K562 (cell line): ENCODE measurements around the gene ZSCAN12. TPM values are rescaled to one million over a fixed set of nuclear protein-coding genes. Genes with fewer than 3 reads are reported as not detected.

Source experiments
- ATAC-seq: fragments of 200-7000 bp; cut with Tn5 transposase; 3 replicates; pipeline ENCODE4 v1.9.1; 2020; ENCODE audit warnings: moderate library complexity
- BruUV-seq: library from RNA; stranded (reverse); fragments of 400-500 nt; replicated peaks from 2 replicates; lab custom pipeline; 2021; lab: Mats Ljungman, UMichigan
- CTCF ChIA-PET: fragments of 300-600 bp; formaldehyde crosslinking; extraction: SDS; loops from one replicate; lab custom pipeline; 2021; ENCODE audit warnings: low intra/inter-chr PET ratio; lab: Yijun Ruan, JAX
- POLR2A ChIA-PET: fragments of 300-600, 350-650 bp; sonication (Branson Sonifier 250); formaldehyde crosslinking; extraction: SDS; loops from one replicate; lab custom pipeline; 2021; ENCODE audit warnings: antibody characterized with exemption, inconsistent platforms; lab: Yijun Ruan, JAX
- DNase-seq, 4 experiments: peaks; one replicate each; pipeline versions ENCODE4 v3.0.0 to v3.0.0-alpha.2; 2011 to 2018; ENCODE audit warnings: low spot score in 3 of 4, mixed read lengths in 3 of 4; ENCODE audit errors: extremely low read depth in 1 of 4
- FAIRE-seq: peaks from 2 replicates; lab custom pipeline; 2011; peaks lifted over from hg19 to GRCh38; lab: Jason Lieb, UNC
- H2AFZ ChIP-seq: 2 replicates; pipeline ENCODE4 v1.6.0; 2011; ENCODE audit warnings: low read depth, low read length, control low read depth, inconsistent platforms
- H3K27ac ChIP-seq: fragments of 200-600 bp; 3 replicates; pipeline ENCODE4 v1.8.0; 2011; ENCODE audit warnings: low read depth, mild to moderate bottlenecking, control low read depth, inconsistent platforms, low read length, moderate library complexity, mixed read lengths; ENCODE audit errors: extremely low read depth
- H3K27me3 ChIP-seq, 2 experiments: fragments of 300-600 bp in 1 of 2; 2 replicates in 1 of 2; 3 replicates in 1 of 2; pipeline versions ENCODE4 v1.6.0 to v1.8.0; 2011; ENCODE audit warnings: inconsistent platforms in 2 of 2, low read length in 2 of 2, mild to moderate bottlenecking in 1 of 2, mixed read lengths in 1 of 2, moderate library complexity in 1 of 2; ENCODE audit not compliant: control insufficient read depth in 2 of 2, insufficient read depth in 2 of 2
- H3K36me3 ChIP-seq: fragments of 300-600 bp; 3 replicates; pipeline ENCODE4 v1.8.0; 2011; ENCODE audit warnings: mild to moderate bottlenecking, low read length, inconsistent platforms; ENCODE audit not compliant: control insufficient read depth, insufficient read depth
- H3K4me1 ChIP-seq, 2 experiments: fragments of 200-600 bp in 1 of 2; replicated peaks in 1 of 2; 2 replicates in 1 of 2; 3 replicates in 1 of 2; pipeline versions ENCODE4 v1.5.1 to v1.8.0; 2011; ENCODE audit warnings: inconsistent platforms in 2 of 2, low read length in 2 of 2, mild to moderate bottlenecking in 1 of 2, mixed read lengths in 1 of 2, moderate library complexity in 1 of 2; ENCODE audit not compliant: control insufficient read depth in 2 of 2, insufficient read depth in 2 of 2
- H3K4me2 ChIP-seq: 2 replicates; pipeline ENCODE4 v1.6.1; 2011; ENCODE audit warnings: low read length, control low read depth, inconsistent platforms, mixed read lengths; ENCODE audit not compliant: insufficient read depth
- H3K4me3 ChIP-seq: fragments of 200-600 bp; sonication (generic), shearing (Covaris generic); 2 replicates; pipeline ENCODE4 v1.5.1; 2016; ENCODE audit warnings: control low read depth, inconsistent platforms
- H3K79me2 ChIP-seq: fragments of 200-600 bp; 3 replicates; pipeline ENCODE4 v1.8.0; 2011; ENCODE audit warnings: low read length, inconsistent platforms; ENCODE audit not compliant: control insufficient read depth, insufficient read depth
- H3K9ac ChIP-seq, 2 experiments: 2 replicates each; pipeline versions ENCODE4 v1.6.0 to v1.6.1; 2011; ENCODE audit warnings: low read depth in 2 of 2, low read length in 2 of 2, control low read depth in 1 of 2, inconsistent platforms in 1 of 2, mild to moderate bottlenecking in 1 of 2, mixed read lengths in 1 of 2; ENCODE audit not compliant: insufficient read depth in 1 of 2
- H3K9me1 ChIP-seq: one replicate; pipeline ENCODE4 v1.6.0; 2011; ENCODE audit warnings: inconsistent platforms, mild to moderate bottlenecking, low read length, moderate library complexity; ENCODE audit not compliant: control insufficient read depth, insufficient read depth
- H3K9me3 ChIP-seq: replicated peaks from 2 replicates; pipeline ENCODE4 v1.5.1; 2011; ENCODE audit warnings: low read depth, low read length, inconsistent platforms; ENCODE audit not compliant: control insufficient read depth, insufficient read depth
- H4K20me1 ChIP-seq: replicated peaks from 2 replicates; pipeline ENCODE4 v1.6.1; 2011; ENCODE audit warnings: low read length, inconsistent platforms, mixed read lengths; ENCODE audit not compliant: control insufficient read depth, insufficient read depth
- FOXK2 ChIP-seq, 2 experiments: fragments of 450-650 bp; IDR thresholded peaks in 1 of 2; conservative IDR thresholded peaks in 1 of 2; 2 replicates each; pipeline ENCODE4 v1.6.1; 2016; ENCODE audit warnings: low read depth in 2 of 2, mild to moderate bottlenecking in 1 of 2
- IRF2 ChIP-seq: sonication (generic); formaldehyde crosslinking; IDR thresholded peaks from 2 replicates; pipeline ENCODE4 v1.8.1; 2022; ENCODE audit warnings: mild to moderate bottlenecking, missing genetic modification reagents
- MAFG ChIP-seq: fragments of 450-650 bp; conservative IDR thresholded peaks from 2 replicates; pipeline ENCODE4 v1.6.1; 2016; ENCODE audit warnings: missing genetic modification characterization, missing compliant biosample characterization
- NFE2L1 ChIP-seq: fragments of 450-650 bp; IDR thresholded peaks from 2 replicates; pipeline ENCODE4 v1.6.1; 2016; ENCODE audit warnings: missing genetic modification characterization, low read depth, mild to moderate bottlenecking, missing compliant biosample characterization, moderate library complexity, borderline replicate concordance
- SAP30 ChIP-seq: fragments of 200-600 bp; sonication (generic); IDR thresholded peaks from 2 replicates; pipeline ENCODE4 v1.6.1; 2012; ENCODE audit warnings: borderline replicate concordance, low read depth, mild to moderate bottlenecking, moderate library complexity, low read length, control low read depth, inconsistent platforms; ENCODE audit not compliant: insufficient read depth, poor library complexity, severe bottlenecking
- SMARCE1 ChIP-seq: fragments of 450-650 bp; IDR thresholded peaks from 2 replicates; pipeline ENCODE4 v1.7.1; 2016; ENCODE audit warnings: mild to moderate bottlenecking
- TEAD4 ChIP-seq, 2 experiments: sonication (generic) in 1 of 2; formaldehyde crosslinking in 1 of 2; IDR thresholded peaks; 2 replicates each; pipeline versions ENCODE4 v1.6.1 to v1.8.0; 2012 to 2022; ENCODE audit warnings: borderline replicate concordance in 1 of 2, inconsistent platforms in 1 of 2, low read length in 1 of 2, mild to moderate bottlenecking in 1 of 2, missing genetic modification reagents in 1 of 2
- ZBTB34 ChIP-seq: fragments of 250-450 bp; sonication (Bioruptor Pico); IDR thresholded peaks from 2 replicates; pipeline ENCODE4 v1.8.0; 2021; ENCODE audit warnings: mild to moderate bottlenecking, moderate library complexity
- ZNF274 ChIP-seq: IDR thresholded peaks from 2 replicates; pipeline ENCODE4 v1.6.1; 2011; ENCODE audit warnings: low read depth, mild to moderate bottlenecking, low read length, moderate library complexity, borderline replicate concordance
- ZNF316 ChIP-seq: fragments of 450-650 bp; IDR thresholded peaks from 2 replicates; pipeline ENCODE4 v1.6.1; 2016
- ZNF347 ChIP-seq: fragments of 450-650 bp; formaldehyde crosslinking; IDR thresholded peaks from 2 replicates; pipeline ENCODE4 v1.4.0; 2020; ENCODE audit warnings: low read depth, mild to moderate bottlenecking, moderate library complexity
- WGBS: fragments of 100-300 bp; shearing (Covaris generic); methylation state at CpG from one replicate; pipeline ENCODE4 v1.1.6; 2016; ENCODE audit warnings: low coverage, mixed read lengths; ENCODE audit not compliant: insufficient coverage; ENCODE audit errors: missing lambda C conversion rate; 5-methylcytosine and 5-hydroxymethylcytosine counted together
- in situ Hi-C: fragments of 300-500 bp; cut with MboI; formaldehyde crosslinking; loops from 4 replicates; pipeline ENCODE4 v1.15.0; 2018; ENCODE audit warnings: inconsistent platforms, mixed read lengths
- intact Hi-C: fragments of 100-400 bp; cut with micrococcal nuclease; formaldehyde crosslinking; loops from 2 replicates; pipeline ENCODE4 v1.14.2; 2022
- polyA plus RNA-seq, 8 experiments: library from polyadenylated mRNA; depleted of rRNA in 4 of 8; stranded (reverse) in 5 of 8; unstranded in 3 of 8; fragments of >200 nt; fragmentation: Nextera tagmentation in 2 of 8; fragmentation: Illumina TruSeq in 1 of 8; extraction: Ambion mirVana in 2 of 8; extraction: Trizol in 1 of 8; gene quantifications; 2 replicates each; pipeline versions ENCODE4 v1.2.1 to v1.2.3, GENCODE V29; 2011 to 2014; ENCODE audit warnings: inconsistent platforms in 1 of 8, missing spikeins in 1 of 8
- total RNA-seq, 7 experiments: library from RNA; depleted of rRNA in 6 of 7; stranded (reverse); fragments of >200 nt in 6 of 7; fragmentation: Illumina TruSeq in 2 of 7; extraction: Trizol in 2 of 7; gene quantifications; 2 replicates each; pipeline versions ENCODE4 v1.2.1 to v1.2.3, GENCODE V29; 2011 to 2021; ENCODE audit warnings: low replicate concordance in 1 of 7
- TF ChIP-seq, protein P1 (sequence below): fragments of 450-650 bp; IDR thresholded peaks from 2 replicates; pipeline ENCODE4 v1.6.1; 2016; ENCODE audit warnings: low read depth, mild to moderate bottlenecking, moderate library complexity
- TF ChIP-seq, protein P2 (sequence below): fragments of 250-450 bp; sonication (Bioruptor Pico); IDR thresholded peaks from 2 replicates; pipeline ENCODE4 v1.4.0; 2020; ENCODE audit warnings: mild to moderate bottlenecking

Gene ZSCAN12
- total and polyA plus RNA-seq, 9 of the 15 experiments (the other 6 are each of a cell fraction or from before 2014, with no cell fraction given): 2.5 to 19.6 (median 12.5) TPM

GRCh38 chr6:28425944-28426541, 26.5 kb upstream of the ZSCAN12 start:
- 19% methylated on average over 4 of the region's 4 CpGs for WGBS
- TF ChIP-seq, protein P1, sequence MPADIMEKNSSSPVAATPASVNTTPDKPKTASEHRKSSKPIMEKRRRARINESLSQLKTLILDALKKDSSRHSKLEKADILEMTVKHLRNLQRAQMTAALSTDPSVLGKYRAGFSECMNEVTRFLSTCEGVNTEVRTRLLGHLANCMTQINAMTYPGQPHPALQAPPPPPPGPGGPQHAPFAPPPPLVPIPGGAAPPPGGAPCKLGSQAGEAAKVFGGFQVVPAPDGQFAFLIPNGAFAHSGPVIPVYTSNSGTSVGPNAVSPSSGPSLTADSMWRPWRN: peak; percentile 87
- TF ChIP-seq TEAD4 (IDR thresholded peaks at IDR 0.05; ENCODE audit: low read length): peak; percentile 53; the same call in 1 of the 2 replicates
- no peak for TF ChIP-seq TEAD4 (CRISPR knock-in tag; IDR thresholded peaks at IDR 0.05; ENCODE audit: borderline replicate concordance)
- no peak for TF ChIP-seq FOXK2 (conservative IDR thresholded peaks at IDR 0.05 in 1 of 2, IDR thresholded peaks at IDR 0.05 in 1 of 2; ENCODE audit: low read depth in 2 of 2)
- TF ChIP-seq ZNF274: no peak
- TF ChIP-seq SAP30: no peak
- TF ChIP-seq MAFG: peak; percentile 71
- TF ChIP-seq IRF2 (CRISPR knock-in tag): no peak
- TF ChIP-seq SMARCE1: peak; percentile 56; the same call in 1 of the 2 replicates
- TF ChIP-seq, protein P2, sequence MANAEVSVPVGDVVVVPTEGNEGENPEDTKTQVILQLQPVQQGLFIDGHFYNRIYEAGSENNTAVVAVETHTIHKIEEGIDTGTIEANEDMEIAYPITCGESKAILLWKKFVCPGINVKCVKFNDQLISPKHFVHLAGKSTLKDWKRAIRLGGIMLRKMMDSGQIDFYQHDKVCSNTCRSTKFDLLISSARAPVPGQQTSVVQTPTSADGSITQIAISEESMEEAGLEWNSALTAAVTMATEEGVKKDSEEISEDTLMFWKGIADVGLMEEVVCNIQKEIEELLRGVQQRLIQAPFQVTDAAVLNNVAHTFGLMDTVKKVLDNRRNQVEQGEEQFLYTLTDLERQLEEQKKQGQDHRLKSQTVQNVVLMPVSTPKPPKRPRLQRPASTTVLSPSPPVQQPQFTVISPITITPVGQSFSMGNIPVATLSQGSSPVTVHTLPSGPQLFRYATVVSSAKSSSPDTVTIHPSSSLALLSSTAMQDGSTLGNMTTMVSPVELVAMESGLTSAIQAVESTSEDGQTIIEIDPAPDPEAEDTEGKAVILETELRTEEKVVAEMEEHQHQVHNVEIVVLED: no peak
- no peak for TF ChIP-seq ZBTB34
- peak; percentile 81 for TF ChIP-seq ZNF316
- TF ChIP-seq ZNF347 (CRISPR knock-in tag): no peak
- TF ChIP-seq NFE2L1 (tag): no peak

More at GRCh38 chr6:28425944-28426541, 26.5 kb upstream of the ZSCAN12 start:
- Histone ChIP-seq H3K4me3 (no peak overlapping the region), H3K4me1 (peaks cover 5 to 6% of the 10 kb centered on the region in 2 experiments; a peak in 3 of 5 replicates), H3K79me2 (no peaks in the 10 kb centered on the region), H3K9me3 (no peaks in the 10 kb centered on the region), H2AFZ (0 out of 2 replicates have a peak overlapping the region, but pooled peaks have one; percentile 21), H3K36me3 (no peaks in the 10 kb centered on the region), H3K9me1 (no peaks in the 10 kb centered on the region), H4K20me1 (no peaks in the 10 kb centered on the region), H3K4me2 (no peak overlapping the region), H3K9ac (no peak overlapping the region), H3K27ac (no peak overlapping the region), H3K27me3 (no peaks in the 10 kb centered on the region)
- ChIA-PET CTCF (no interaction called here), POLR2A (interaction anchor here (1.6 kb wide), 1 partner anchor 15 kb away, joined by 4 read pairs; no protein-coding TSS in a partner anchor)
- no TSS peak for BruUV-seq
- DNase-seq (no peak), ATAC-seq (no peak), FAIRE-seq (no peak)
- in situ Hi-C loops (no loop called here), intact Hi-C loops (no loop called here)
